ENCODE results near the gene MED9.
"Not testable (repeated sequence)": the region's sequence is repeated elsewhere in the genome, so short reads cannot be mapped to it uniquely, and the experiment has no call there.

Gene MED9

DNA sequence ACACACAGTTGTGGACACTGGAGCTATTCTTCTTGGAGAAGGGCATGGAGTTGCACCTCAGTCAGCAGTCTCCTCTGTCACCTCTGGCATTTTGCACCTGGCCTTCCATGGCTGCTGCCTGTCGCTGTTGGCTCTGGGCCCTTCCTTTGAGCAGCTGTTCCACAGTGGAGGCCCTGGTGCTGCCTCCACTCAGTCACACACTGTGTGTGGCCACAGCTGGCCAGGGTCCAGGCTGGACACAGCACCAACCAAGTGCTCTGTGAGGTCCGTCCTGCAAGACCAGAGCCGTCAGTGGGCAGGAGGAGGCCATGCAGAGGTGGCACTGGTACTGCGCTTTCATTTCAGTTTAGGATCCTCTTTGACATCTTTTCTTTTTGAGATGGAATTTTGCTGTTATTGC, 21.6 kb upstream of the MED9 start:
- no peak for DNase-seq

GRCh38 chr17:17456251-17456650, 20.5 kb upstream of the MED9 start:
- DNase-seq = no peak

DNA sequence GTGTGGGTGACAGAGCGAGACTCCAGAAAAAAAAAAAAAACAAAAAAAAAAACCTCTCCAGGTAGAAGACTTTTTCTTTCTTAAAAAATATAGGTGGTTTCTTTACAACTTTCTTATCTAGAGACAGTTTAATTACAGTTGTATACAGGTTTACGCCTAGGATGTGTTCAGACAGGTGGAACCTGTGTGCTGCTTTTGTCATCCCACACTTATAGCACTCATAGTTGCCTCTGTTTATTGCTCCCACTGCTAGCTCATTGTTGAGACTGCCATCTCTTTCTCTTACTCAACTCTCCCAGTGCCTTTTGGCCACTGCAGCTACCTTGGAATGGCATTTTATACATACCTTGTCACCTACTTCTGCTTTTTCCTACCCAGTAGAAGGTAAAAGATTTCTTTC, 19.1 kb upstream of the MED9 start:
- no peak for DNase-seq

GRCh38 chr17:17460038-17460437, 16.8 kb upstream of the MED9 start:
- no peak for DNase-seq

DNA sequence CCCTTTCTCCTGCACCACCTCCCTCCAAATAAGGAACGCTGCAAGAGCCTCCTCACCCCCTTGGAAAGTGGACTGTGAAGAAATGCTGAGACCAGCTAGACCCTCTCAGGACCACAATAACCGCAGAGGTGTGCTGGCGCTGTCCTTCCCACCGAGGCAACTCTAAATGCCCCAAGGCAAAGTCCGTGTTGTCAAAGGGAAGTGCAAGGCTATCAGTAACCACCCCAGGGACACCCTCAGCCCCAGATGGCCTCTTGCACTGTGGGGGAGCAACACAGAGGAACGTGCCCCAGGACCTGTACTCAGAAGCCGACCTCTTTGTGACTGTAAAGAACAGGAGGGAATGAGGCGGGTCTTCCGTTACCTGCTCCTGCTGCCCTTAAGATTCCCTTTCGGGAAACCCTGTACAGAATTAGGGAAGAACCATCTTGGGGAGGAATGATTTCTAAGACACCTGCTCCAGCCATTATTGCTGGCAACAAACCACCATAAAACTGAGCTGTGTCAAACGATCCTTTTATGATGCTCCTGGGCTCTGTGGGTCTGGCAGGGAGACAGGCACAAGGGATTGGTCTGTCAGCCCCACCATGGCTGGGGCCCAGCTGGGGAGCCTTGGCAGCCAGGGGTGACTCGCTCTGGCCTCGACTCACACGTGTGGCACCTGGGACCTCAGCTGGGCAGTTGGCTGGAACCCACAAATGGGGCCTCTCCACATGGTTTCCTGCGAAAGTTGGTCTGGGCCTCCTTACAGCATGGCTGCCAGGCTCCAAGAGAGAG, 14.6 kb upstream of the MED9 start:
- no peak for DNase-seq

GRCh38 chr17:17463821-17464220, 13.0 kb upstream of the MED9 start:
- no peak for DNase-seq

DNA sequence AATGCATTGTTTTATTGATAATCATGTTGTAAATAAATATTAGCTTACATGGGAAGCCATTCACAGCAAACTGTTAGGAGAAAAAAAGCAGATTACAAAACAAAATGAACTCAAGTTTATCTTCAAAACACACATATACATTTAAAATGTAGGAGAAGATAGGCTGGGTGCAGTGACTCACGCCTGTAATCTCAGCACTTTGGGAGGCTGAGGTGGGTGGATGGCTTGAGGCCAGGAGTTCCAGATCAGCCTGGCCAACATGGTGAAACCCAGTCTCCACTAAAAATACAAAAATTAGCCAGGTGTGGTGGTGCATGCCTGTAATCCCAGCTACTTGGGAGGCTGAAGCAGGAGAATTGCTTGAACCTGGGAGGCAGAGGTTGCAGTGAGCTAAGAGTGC, 10.9 kb upstream of the MED9 start:
- DNase-seq = not testable (repeated sequence)

DNA sequence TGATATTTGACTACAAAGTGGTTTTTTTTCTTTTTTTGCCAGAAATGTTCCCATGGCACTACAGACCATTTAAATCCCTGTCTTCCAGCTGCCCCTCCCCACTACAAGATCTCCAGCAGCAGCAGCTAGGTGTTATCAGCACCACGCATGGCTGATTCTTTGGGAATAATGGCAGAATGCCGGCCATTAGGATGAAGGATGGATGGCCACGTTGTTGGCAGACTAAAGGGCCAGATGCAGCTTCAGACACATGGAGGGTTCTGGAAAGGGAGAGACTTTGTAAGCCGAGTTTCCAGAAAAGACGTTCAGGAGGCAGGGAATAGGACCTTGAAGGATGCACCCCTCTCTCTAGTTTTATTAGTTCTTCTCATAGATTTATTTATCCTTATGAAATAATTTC, 10.3 kb upstream of the MED9 start:
- DNase-seq = no peak

DNA sequence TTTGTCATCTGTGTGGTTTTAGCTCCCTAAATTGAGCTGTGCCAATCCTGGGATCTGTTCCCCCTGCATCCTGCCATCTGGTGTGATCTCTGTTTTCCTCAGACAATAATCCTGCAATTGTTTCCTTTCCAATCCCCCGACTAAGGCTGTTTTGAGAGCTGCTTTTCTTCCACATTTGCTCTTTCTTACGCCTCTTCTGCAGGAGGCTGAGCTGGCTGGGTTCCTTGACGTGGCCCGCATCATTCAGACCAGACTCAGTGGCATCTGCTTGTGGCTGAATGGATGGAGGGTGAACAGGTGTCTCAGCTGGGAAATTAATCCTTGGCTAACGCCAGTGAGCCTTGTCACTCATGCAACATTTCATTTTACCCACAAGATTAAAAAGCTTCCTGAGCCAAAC, 9.8 kb upstream of the MED9 start:
- DNase-seq = no peak

- no peak for DNase-seq
These were observed 9.1 kb upstream of the MED9 start for GRCh38 chr17:17467720-17468119.

DNA sequence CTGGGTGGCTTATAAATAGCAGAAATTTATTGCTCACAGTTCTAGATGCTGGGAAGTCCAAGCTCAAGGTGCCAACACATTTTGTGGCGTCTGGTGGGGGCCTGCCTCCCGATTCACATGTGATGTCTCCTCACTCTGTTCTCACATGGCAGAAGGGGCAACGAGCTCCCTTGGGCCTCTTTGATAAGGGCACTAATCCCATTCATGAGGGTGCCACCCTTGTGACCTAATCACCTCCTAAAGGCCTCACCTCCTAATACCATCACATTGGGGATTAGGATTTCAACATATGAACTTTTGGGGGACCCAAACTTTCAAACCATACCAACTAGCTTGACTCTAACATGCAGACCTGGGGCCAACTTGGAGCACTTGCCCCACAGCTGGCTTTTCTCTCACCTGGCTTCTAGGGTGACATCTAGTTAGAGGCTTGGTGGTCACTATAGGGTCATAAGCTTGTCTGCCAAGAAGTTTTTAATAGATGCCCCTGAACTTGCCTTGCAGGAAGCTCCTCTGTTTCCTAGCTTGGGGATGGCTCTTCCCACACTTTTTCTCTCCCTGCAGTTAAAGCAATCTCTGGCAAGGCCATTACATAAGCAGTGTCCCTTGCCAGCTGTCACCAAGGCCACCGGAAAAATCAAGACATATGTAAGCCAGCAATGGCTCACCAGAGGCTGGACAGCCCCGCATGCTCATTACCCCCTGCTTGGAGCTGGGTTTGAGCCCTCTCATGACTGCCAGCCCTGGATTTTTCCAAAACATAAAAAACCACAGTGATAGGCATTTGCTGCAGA, 8.4 kb upstream of the MED9 start:
- no peak for DNase-seq

- DNase-seq = no peak
These were observed 7.4 kb upstream of the MED9 start for GRCh38 chr17:17469358-17469757.

DNA sequence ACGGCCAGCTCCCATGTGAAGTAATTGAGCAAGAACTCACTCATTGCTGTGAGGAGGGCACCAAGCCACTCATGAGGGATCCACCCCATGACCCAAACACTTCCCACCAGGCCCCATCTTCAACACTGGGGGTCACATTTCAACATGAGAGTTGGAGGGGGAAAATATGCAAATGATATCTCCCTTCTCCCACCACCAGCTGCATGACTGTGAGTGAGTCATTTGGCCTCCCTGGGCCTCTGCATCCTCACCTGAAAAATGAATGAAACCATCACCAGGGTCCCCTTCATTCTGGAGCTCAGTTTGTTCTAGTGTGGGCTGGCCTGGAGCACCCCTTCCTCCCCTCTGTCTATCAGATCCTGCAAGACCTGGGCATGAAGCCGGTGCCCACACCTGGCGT, 6.8 kb upstream of the MED9 start:
- DNase-seq = no peak

DNA sequence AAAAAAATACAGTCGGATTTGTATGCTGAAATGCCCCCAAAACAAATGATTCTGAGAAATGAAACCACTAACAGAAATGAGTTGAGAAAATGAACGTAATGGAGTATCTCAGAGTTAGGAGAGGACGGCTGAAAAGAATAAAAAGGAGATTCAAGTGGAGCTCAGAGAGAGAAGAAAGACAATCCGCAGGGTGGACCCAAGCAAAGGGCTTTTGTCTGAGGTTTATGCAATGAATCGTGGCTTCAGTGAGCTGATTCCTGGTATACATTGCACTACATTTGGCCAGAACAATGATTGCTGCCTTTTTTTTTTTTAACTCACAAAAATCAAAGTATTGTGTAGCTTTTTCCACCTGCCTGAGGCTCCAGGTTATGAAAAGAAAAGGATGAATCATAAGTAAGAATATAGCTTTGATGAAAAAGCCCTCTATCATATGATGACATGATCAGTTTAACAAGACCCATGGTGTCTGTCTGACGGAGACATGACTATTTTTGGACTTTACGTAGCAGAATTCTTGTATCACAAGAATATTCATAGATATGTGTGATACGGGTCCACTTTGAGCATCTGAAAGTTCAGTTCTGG, 4.4 kb upstream of the MED9 start:
- no peak for DNase-seq

GRCh38 chr17:17474341-17474740, 2.5 kb upstream of the MED9 start:
- DNase-seq = no peak

DNA sequence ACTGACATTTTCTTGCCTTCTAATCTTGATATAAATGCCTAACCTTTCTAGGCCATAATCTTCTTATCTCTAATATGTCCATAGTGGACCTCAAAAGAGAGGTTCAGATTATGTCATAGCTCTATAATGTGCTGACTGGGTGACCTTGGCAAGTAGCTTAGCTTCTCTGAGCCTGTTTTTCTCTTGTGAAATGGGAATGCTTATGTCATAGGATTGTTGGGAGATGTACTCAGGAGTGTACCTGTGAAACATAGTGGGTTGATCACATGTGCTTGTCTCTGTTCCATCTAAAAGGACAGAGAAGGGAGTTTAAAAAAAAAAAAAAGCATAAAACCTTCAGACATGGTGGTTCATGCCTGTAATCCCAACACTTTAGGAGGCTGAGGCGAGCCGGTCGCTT, 2.4 kb downstream of the MED9 start:
- DNase-seq = no peak

DNA sequence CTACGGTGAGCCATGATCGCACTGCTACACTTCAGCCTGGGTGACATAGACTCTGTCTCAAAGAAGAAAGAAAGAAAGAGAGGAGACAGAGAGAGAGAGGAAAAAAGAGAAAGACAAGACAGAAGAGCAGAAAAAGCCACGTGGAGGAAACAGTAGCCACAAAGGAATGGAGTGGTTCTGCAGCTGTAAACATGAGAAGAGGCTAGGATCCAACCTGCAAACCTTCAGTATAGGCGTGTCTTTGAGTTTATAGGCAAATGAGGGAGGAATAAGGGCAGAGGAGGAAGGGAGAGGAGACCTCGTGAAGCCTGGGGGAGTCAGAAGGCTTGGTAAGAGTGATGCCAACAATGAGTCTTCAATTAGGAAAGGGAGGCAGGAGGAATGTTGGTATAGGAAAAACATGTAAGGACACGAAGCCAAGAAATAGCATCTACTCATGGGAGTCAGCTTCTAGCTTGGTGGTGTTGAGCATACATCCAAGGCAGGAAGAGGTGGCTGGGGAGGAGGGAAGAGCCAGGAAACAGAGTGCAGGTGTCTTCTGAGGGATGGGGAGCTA, 3.9 kb downstream of the MED9 start:
- no peak for DNase-seq

DNA sequence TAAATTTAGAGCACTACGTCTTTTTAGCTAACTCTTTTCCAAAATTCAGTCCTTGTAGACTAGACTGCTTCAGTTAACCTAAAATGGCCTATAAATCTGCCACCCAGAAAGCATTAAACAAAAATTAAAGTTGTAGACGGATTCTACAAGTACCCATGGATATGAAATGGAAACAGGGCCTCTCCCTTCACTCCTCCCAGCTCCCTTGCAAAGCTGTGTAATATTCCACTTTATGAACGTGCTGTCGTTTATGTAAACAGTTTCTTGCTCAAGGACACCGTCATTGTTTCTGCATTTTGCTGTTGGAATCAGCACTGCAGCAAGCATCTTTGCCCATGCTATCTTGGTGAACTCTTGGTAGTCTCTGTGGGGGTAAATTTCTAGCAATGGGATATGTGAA, 5.1 kb downstream of the MED9 start:
- DNase-seq = no peak

- DNase-seq = no peak
These were observed 7.7 kb downstream of the MED9 start for GRCh38 chr17:17484451-17484899.

DNA sequence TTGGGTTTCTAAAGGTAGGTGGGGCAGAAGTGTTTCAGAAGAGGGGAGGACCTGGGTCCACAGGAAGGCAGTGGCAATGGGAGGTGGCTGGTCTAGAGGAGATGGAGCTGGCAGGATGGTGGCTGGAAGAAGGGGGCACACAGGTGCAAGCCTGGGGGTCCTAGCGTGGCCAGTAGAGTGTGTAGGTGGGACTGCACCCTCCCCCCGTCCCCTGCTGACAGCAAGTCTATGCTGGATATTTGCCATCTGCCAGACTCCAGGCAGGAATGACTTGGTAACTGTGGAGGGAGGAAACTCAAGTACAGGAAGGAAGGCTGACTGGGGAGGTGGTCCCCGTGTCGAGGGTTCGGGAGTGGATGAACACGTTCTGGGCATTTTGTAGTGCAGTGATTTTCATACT, 8.6 kb downstream of the MED9 start:
- no peak for DNase-seq

DNA sequence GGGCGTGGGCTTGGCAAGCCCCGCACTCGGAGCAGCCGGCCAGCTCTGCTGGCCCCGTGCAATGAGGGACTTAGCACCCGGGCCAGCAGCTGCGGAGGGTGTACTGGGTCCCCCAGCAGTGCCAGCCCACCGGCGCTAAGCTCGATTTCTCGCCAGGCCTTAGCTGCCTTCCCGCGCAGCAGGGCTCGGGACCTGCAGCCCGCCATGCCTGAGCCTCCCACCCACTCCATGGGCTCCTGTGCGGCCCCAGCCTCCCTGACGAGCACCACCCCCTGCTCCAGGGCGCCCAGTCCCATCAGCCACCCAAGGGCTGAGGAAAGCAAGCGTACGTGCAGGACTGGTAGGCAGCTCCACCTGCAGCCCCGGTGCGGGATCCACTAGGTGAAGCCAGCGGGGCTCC, 9.6 kb downstream of the MED9 start:
- not testable (repeated sequence) for DNase-seq

- no peak for DNase-seq
These were observed 11.2 kb downstream of the MED9 start for GRCh38 chr17:17487998-17488397.

DNA sequence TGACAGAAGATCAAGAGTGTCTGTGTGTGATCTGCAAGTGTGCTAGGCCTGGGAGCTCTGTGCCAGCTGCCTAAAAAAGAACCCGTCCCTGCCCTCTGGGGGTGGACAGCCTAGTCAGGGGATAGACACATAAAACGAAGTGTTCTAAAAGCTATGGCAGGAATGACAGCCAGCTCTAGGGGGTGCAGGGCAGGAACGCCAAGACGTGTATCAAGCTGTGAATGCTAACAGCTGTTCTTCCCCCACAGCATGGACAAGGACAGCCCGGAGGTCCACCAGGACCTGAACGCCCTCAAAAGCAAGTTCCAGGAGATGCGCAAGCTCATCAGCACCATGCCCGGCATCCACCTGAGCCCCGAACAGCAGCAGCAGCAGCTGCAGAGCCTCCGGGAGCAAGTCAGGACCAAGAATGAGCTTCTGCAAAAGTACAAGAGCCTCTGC, 14.3 kb downstream of the MED9 start:
- no peak for DNase-seq

DNA sequence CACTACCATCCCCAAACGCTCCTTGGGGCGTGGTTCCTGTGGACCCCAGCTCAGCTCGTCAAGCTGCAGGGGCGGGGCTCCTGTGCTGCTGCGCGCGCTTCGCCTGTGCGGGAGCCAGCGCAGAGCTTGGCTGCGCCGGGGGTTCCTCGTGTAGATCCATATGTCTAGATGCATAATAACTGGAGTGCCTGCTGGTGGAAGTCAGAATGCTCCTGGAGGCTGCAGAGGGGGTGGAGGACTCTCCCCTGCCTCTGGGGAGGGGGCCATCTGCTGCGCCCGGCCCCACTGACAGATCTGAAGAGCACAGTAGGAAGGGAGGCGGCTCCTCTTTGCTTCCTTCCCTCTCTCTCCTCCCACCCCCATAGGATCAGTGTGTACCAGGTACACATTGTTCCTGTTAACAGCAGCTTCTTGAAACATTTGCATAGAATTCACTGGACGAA, 14.8 kb downstream of the MED9 start:
- DNase-seq = no peak
